Inflammatory macrophage treated with lipopolysaccharide for 1 hour (primary cell): ENCODE data around the gene CNIH3.

Experiments
- DNase-seq, 2 donors: peaks; one replicate each; pipeline ENCODE4 v3.0.0-alpha.2; 2020 to 2022

CNIH3 gene

DNA sequence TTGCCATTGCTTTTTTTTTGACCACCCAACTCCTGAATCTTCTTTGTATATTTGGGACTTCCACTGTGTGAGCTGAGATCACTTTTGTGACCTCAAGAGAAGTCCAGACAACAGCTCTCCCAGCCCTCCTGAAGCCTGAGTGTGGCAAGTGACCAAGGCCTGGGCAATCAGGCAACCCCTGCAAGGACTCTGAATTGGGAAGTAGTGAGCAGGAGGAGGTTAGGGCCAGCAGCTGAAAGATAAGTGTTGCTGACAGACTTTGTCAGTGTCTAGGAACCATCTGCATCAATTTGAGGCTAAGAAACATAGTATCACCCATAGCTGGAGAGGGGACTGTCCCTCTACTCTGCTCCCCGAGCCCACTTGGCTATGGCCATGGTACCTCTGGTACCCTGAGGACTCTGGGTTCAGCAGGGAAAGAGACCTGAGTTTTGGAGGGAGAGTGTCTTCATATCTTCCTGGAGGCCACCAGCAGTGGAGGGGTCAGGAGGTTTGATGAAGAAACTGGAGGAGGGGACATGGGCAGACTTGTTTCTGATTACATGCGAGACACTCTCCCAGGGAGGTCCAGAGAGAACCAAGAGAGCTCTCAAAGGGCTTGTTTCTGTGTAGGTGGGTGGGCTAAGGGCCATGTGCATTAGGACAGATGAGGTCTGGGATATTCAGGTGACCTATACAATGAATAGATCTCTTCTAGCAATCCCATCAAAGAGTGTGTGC lies 166.3 kb downstream of the CNIH3 start:
- DNase-seq, result no peak

GRCh38 chr1:224783006-224783651 lies 167.0 kb downstream of the CNIH3 start:
- DNase-seq, result no peak

GRCh38 chr1:224784265-224785039 lies 168.3 kb downstream of the CNIH3 start:
- DNase-seq, result no peak

DNA sequence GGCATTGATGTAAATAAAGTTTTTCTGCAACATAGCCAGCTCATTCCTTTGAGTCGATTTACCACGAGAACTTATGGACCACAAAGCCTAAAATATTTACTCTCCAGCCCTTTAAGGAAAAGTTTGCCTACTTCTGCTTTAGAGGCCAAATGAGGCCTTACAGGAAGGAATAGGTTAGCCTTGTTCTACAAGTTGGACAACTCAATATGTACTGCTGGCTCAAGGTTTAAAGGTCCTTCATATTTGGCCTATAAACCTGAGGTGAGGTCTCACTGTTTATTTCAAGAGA lies 168.9 kb downstream of the CNIH3 start:
- no peak for DNase-seq

DNA sequence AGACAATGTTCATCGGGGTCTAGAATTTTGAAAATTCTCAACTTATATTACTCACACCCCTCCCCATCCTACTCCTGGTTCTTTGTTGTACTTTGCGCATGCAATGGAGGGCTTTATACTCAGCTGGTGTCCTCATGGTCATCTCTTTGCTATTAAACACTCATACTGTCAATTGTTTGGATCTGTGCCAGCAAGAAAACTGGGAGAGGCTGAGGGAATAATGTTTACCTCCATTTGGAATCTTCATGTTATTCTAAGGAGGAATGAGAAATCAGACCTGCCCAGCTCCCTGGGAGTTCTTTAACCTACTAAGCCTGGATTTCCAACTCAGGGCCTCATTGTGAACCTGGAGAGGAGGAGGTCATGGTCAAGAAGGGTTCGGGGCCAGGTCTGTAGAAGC lies 169.5 kb downstream of the CNIH3 start:
- no peak for DNase-seq

GRCh38 chr1:224786533-224787250 lies 170.6 kb downstream of the CNIH3 start:
- DNase-seq, result no peak

- DNase-seq, result no peak
Measured at GRCh38 chr1:224789311-224789710, 173.2 kb downstream of the CNIH3 start.
